Activated CD4-positive, alpha-beta T cell treated with anti-CD3 and anti-CD28 coated beads for 24 hours (primary cell): ENCODE data around the gene C19orf47.
"Not testable (repeated sequence)": the region's sequence is repeated elsewhere in the genome, so short reads cannot be mapped to it uniquely, and the experiment has no call there.

Experiments used
- DNase-seq, 2 donors: peaks; one replicate each; pipeline ENCODE4 v3.0.0-alpha.2; 2020; ENCODE audit warnings: low read depth in 2 of 2

The C19orf47 gene

GRCh38 chr19:40355975-40356680 is 7.9 kb upstream of the C19orf47 start:
- no peak for DNase-seq

GRCh38 chr19:40348961-40349507 is 837 bp upstream of the C19orf47 start:
- DNase-seq, result no peak

- no peak for DNase-seq
Measured at GRCh38 chr19:40344422-40344821, 3.8 kb downstream of the C19orf47 start.

GRCh38 chr19:40342644-40343311 is 5.4 kb downstream of the C19orf47 start:
- DNase-seq, result no peak

GRCh38 chr19:40341601-40342482 is 6.4 kb downstream of the C19orf47 start:
- no peak for DNase-seq

GRCh38 chr19:40339018-40339728 is 9.0 kb downstream of the C19orf47 start:
- DNase-seq, result no peak

GRCh38 chr19:40337594-40337993 is 10.6 kb downstream of the C19orf47 start:
- no peak for DNase-seq

- DNase-seq, result no peak
Measured at GRCh38 chr19:40337107-40337506, 11.1 kb downstream of the C19orf47 start.

GRCh38 chr19:40336601-40336900 is 11.6 kb downstream of the C19orf47 start:
- DNase-seq, result no peak

GRCh38 chr19:40335855-40336600 is 12.2 kb downstream of the C19orf47 start:
- DNase-seq, result no peak

GRCh38 chr19:40335101-40335500 is 13.1 kb downstream of the C19orf47 start:
- DNase-seq, result no peak

GRCh38 chr19:40333083-40333482 is 15.1 kb downstream of the C19orf47 start:
- not testable (repeated sequence) for DNase-seq

GRCh38 chr19:40332669-40333068 is 15.5 kb downstream of the C19orf47 start:
- no peak for DNase-seq

- no peak for DNase-seq
Measured at GRCh38 chr19:40331052-40331451, 17.1 kb downstream of the C19orf47 start.

GRCh38 chr19:40326201-40326600 is 22.0 kb downstream of the C19orf47 start:
- DNase-seq, result no peak

GRCh38 chr19:40323705-40324104 is 24.5 kb downstream of the C19orf47 start:
- DNase-seq, result no peak

GRCh38 chr19:40322951-40323615 is 25.1 kb downstream of the C19orf47 start:
- no peak for DNase-seq

- no peak for DNase-seq
Measured at GRCh38 chr19:40322271-40322610, 26.0 kb downstream of the C19orf47 start.

- no peak for DNase-seq
Measured at GRCh38 chr19:40321566-40322270, 26.5 kb downstream of the C19orf47 start.

GRCh38 chr19:40321076-40321475 is 27.1 kb downstream of the C19orf47 start:
- DNase-seq, result no peak
